ENCODE measurements around the gene ABCE1. TPM values are rescaled to one million over a fixed set of nuclear protein-coding genes. Genes with fewer than 3 reads are reported as not detected.

ABCE1 gene
- total and polyA plus RNA-seq, 10 of the 15 experiments (the other 5 are each of a cell fraction or from before 2014, with no cell fraction given): 75.9 to 172 (median 134) TPM

- Histone ChIP-seq H3K79me2 (ENCODE audit: control insufficient read depth, insufficient read depth, low read length) (peaks cover 1% of the 10 kb centered on the region), H3K4me1 (ENCODE audit: control insufficient read depth, insufficient read depth, low read length) (no peaks in the 10 kb centered on the region), H2AFZ (ENCODE audit: control insufficient read depth, low read depth, low read length) (no peak overlapping the region), H4K20me1 (ENCODE audit: control insufficient read depth, insufficient read depth) (no peaks in the 10 kb centered on the region), H3K27me3 (replicated peaks in 1 of 2; ENCODE audit: control insufficient read depth in 2 of 2, insufficient read depth in 2 of 2, low read length in 1 of 2) (no peaks in the 10 kb centered on the region), H3K4me2 (ENCODE audit: control insufficient read depth, insufficient read depth) (no peak overlapping the region), H3K36me3 (ENCODE audit: control insufficient read depth in 2 of 2, insufficient read depth in 2 of 2, low read length in 1 of 2) (peaks cover 1 to 14% of the 10 kb centered on the region in 2 experiments), H3K9ac (ENCODE audit: control insufficient read depth, insufficient read depth, low read length) (no peak overlapping the region), H3K27ac (ENCODE audit: control insufficient read depth, insufficient read depth) (no peak overlapping the region), H3K4me3 (no peak overlapping the region), H3K9me3 (replicated peaks; ENCODE audit: control insufficient read depth, insufficient read depth, low read length) (no peaks in the 10 kb centered on the region; the same call in 2 of the 3 replicates)
- intact Hi-C loops (cut with micrococcal nuclease; ENCODE audit: unreplicated experiment) (no loop called here), in situ Hi-C loops (cut with MboI) (no loop called here)
- no TSS peak for BruUV-seq (replicated peaks)
- ChIA-PET SMC1A (ENCODE audit: uncharacterized antibody, unreplicated experiment) (interaction anchor here (0.7 to 2.7 kb wide), 8 partner anchors 9 to 36 kb away, joined by 3 to 9 read pairs (median 4); partner anchors contain the start of gene ABCE1), CTCF (interaction anchor here (0.9 to 6.2 kb wide), 5 partner anchors 8 to 15 kb away, joined by 3 to 30 read pairs (median 4); partner anchors contain the start of genes ABCE1 and ANAPC10), RAD21 (ENCODE audit: unreplicated experiment) (no interaction called here), POLR2A (interaction anchor here (0.6 kb wide), 1 partner anchor 9 kb away, joined by 3 read pairs; no protein-coding TSS in a partner anchor)
- peak; percentile 52 for ATAC-seq
- TF ChIP-seq TARDBP (IDR thresholded peaks at IDR 0.05; ENCODE audit: borderline replicate concordance): no peak
- TF ChIP-seq CBX5 (IDR thresholded peaks at IDR 0.05; ENCODE audit: low read depth): no peak
- no peak for TF ChIP-seq DPF2 (IDR thresholded peaks at IDR 0.05)
- TF ChIP-seq SIN3A (IDR thresholded peaks at IDR 0.05; ENCODE audit: low read depth, low read length): no peak
- TF ChIP-seq BHLHE40 (IDR thresholded peaks at IDR 0.05; ENCODE audit: borderline replicate concordance in 1 of 2, low read depth in 2 of 2, low read length in 1 of 2): peak in 1 of 2 experiments; percentile 10; a peak in 1 of 4 replicates
- DNase-seq (ENCODE audit: low read depth, low spot score): no peak
- no peak for FAIRE-seq
- WGBS (ENCODE audit: insufficient coverage, insufficient replicate concordance, low lambda C conversion rate, missing lambda C conversion rate): 100% methylated on average over 1 of the region's 1 CpG
Measured at GRCh38 chr4:145083891-145084605, 14.1 kb upstream of the ABCE1 start.

DNA sequence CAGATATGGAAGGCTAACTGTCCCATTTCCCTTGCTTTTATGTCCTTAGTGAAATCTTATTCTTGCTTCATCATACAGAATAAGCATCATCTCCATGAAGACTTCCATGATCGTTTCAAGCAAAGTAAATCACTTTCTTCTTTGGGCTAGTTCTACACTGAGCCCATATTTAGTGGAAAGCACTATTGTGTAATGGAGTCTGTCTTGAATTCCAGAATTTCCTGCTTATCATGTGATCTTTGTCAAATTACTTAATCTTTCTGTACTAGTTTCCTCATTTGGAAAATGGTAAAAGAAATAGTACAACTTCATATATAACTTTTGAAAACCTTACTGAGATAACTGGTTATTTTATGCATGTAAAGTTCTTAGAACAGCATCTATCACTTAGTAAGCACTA lies 7.7 kb upstream of the ABCE1 start:
- Histone ChIP-seq H3K4me1 (ENCODE audit: control insufficient read depth, insufficient read depth, low read length) (peaks cover 3% of the 10 kb centered on the region; the same call in 1 of the 2 replicates), H3K9ac (ENCODE audit: control insufficient read depth, insufficient read depth, low read length) (no peak overlapping the region), H3K27ac (ENCODE audit: control insufficient read depth, insufficient read depth) (no peak overlapping the region), H3K27me3 (replicated peaks in 1 of 2; ENCODE audit: control insufficient read depth in 2 of 2, insufficient read depth in 2 of 2, low read length in 1 of 2) (no peaks in the 10 kb centered on the region), H2AFZ (ENCODE audit: control insufficient read depth, low read depth, low read length) (no peak overlapping the region), H3K79me2 (ENCODE audit: control insufficient read depth, insufficient read depth, low read length) (peaks cover 26% of the 10 kb centered on the region), H4K20me1 (ENCODE audit: control insufficient read depth, insufficient read depth) (no peaks in the 10 kb centered on the region), H3K9me3 (replicated peaks; ENCODE audit: control insufficient read depth, insufficient read depth, low read length) (peaks cover 3% of the 10 kb centered on the region; the same call in 2 of the 3 replicates), H3K4me2 (ENCODE audit: control insufficient read depth, insufficient read depth) (no peak overlapping the region), H3K4me3 (no peak overlapping the region), H3K36me3 (ENCODE audit: control insufficient read depth in 2 of 2, insufficient read depth in 2 of 2, low read length in 1 of 2) (peaks cover 3 to 23% of the 10 kb centered on the region in 2 experiments)
- FAIRE-seq (no peak), ATAC-seq (no peak), DNase-seq (ENCODE audit: low read depth, low spot score) (no peak)
- intact Hi-C loops (cut with micrococcal nuclease; ENCODE audit: unreplicated experiment) (no loop called here), in situ Hi-C loops (cut with MboI) (no loop called here)
- 100% methylated on average over 1 of the region's 1 CpG for WGBS (ENCODE audit: insufficient coverage, insufficient replicate concordance, low lambda C conversion rate, missing lambda C conversion rate)
- RAD21 ChIA-PET (ENCODE audit: unreplicated experiment): no interaction called here
- TF ChIP-seq, protein P1, sequence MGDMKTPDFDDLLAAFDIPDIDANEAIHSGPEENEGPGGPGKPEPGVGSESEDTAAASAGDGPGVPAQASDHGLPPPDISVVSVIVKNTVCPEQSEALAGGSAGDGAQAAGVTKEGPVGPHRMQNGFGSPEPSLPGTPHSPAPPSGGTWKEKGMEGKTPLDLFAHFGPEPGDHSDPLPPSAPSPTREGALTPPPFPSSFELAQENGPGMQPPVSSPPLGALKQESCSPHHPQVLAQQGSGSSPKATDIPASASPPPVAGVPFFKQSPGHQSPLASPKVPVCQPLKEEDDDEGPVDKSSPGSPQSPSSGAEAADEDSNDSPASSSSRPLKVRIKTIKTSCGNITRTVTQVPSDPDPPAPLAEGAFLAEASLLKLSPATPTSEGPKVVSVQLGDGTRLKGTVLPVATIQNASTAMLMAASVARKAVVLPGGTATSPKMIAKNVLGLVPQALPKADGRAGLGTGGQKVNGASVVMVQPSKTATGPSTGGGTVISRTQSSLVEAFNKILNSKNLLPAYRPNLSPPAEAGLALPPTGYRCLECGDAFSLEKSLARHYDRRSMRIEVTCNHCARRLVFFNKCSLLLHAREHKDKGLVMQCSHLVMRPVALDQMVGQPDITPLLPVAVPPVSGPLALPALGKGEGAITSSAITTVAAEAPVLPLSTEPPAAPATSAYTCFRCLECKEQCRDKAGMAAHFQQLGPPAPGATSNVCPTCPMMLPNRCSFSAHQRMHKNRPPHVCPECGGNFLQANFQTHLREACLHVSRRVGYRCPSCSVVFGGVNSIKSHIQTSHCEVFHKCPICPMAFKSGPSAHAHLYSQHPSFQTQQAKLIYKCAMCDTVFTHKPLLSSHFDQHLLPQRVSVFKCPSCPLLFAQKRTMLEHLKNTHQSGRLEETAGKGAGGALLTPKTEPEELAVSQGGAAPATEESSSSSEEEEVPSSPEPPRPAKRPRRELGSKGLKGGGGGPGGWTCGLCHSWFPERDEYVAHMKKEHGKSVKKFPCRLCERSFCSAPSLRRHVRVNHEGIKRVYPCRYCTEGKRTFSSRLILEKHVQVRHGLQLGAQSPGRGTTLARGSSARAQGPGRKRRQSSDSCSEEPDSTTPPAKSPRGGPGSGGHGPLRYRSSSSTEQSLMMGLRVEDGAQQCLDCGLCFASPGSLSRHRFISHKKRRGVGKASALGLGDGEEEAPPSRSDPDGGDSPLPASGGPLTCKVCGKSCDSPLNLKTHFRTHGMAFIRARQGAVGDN (IDR thresholded peaks at IDR 0.05): no peak
- TF ChIP-seq BHLHE40 (IDR thresholded peaks at IDR 0.05; ENCODE audit: borderline replicate concordance in 1 of 2, low read depth in 2 of 2, low read length in 1 of 2): no peak
- TF ChIP-seq, protein P2, sequence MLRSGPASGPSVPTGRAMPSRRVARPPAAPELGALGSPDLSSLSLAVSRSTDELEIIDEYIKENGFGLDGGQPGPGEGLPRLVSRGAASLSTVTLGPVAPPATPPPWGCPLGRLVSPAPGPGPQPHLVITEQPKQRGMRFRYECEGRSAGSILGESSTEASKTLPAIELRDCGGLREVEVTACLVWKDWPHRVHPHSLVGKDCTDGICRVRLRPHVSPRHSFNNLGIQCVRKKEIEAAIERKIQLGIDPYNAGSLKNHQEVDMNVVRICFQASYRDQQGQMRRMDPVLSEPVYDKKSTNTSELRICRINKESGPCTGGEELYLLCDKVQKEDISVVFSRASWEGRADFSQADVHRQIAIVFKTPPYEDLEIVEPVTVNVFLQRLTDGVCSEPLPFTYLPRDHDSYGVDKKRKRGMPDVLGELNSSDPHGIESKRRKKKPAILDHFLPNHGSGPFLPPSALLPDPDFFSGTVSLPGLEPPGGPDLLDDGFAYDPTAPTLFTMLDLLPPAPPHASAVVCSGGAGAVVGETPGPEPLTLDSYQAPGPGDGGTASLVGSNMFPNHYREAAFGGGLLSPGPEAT (IDR thresholded peaks at IDR 0.05; ENCODE audit: low read depth): no peak
- CTCF ChIA-PET: no interaction called here
- POLR2A ChIA-PET: no interaction called here
- SMC1A ChIA-PET (ENCODE audit: uncharacterized antibody, unreplicated experiment): no interaction called here
- BruUV-seq (replicated peaks): no TSS peak

All from GM12878 (cell line).